HL-60 (cell line): ENCODE data around the gene CFAP206.

Experiments used
- GABPA ChIP-seq: IDR thresholded peaks from 2 replicates; pipeline ENCODE4 v1.6.1; 2012; ENCODE audit warnings: low read depth
- POLR2AphosphoS5 ChIP-seq: IDR thresholded peaks from 2 replicates; pipeline ENCODE4 v1.6.1; 2012; ENCODE audit warnings: low read depth
- TF ChIP-seq, protein P1 (sequence below): IDR thresholded peaks from one replicate; pipeline ENCODE4 v1.5.1; 2011; ENCODE audit warnings: low read length, control low read depth, inconsistent platforms; ENCODE audit not compliant: insufficient read depth
- TF ChIP-seq, protein P2 (sequence below): IDR thresholded peaks from 2 replicates; pipeline ENCODE4 v1.6.1; 2012; ENCODE audit warnings: low read depth; ENCODE audit not compliant: insufficient replicate concordance

DNA sequence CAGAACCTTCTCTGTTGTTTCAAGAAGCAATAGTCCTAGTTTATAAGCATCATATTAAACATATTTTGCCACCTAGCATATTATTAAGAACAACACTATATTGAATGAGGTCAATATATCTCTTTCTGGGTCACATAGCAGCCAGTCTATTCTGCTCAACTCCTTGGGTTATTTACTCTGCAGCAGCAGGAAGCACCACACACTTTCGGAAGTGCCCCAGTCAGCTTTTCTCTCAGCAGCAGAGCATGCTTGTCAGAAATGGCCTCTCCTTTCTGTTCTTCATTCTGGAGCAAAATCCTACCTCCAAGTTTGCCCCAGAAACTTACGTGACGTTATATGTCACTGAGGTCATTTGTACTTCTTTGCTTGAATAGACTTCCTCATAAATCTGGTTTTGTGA lies 22.7 kb downstream of the CFAP206 start:
- TF ChIP-seq, protein P1, sequence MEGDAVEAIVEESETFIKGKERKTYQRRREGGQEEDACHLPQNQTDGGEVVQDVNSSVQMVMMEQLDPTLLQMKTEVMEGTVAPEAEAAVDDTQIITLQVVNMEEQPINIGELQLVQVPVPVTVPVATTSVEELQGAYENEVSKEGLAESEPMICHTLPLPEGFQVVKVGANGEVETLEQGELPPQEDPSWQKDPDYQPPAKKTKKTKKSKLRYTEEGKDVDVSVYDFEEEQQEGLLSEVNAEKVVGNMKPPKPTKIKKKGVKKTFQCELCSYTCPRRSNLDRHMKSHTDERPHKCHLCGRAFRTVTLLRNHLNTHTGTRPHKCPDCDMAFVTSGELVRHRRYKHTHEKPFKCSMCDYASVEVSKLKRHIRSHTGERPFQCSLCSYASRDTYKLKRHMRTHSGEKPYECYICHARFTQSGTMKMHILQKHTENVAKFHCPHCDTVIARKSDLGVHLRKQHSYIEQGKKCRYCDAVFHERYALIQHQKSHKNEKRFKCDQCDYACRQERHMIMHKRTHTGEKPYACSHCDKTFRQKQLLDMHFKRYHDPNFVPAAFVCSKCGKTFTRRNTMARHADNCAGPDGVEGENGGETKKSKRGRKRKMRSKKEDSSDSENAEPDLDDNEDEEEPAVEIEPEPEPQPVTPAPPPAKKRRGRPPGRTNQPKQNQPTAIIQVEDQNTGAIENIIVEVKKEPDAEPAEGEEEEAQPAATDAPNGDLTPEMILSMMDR, result no peak
- TF ChIP-seq POLR2AphosphoS5 (no peak), GABPA (no peak)
- TF ChIP-seq, protein P2, sequence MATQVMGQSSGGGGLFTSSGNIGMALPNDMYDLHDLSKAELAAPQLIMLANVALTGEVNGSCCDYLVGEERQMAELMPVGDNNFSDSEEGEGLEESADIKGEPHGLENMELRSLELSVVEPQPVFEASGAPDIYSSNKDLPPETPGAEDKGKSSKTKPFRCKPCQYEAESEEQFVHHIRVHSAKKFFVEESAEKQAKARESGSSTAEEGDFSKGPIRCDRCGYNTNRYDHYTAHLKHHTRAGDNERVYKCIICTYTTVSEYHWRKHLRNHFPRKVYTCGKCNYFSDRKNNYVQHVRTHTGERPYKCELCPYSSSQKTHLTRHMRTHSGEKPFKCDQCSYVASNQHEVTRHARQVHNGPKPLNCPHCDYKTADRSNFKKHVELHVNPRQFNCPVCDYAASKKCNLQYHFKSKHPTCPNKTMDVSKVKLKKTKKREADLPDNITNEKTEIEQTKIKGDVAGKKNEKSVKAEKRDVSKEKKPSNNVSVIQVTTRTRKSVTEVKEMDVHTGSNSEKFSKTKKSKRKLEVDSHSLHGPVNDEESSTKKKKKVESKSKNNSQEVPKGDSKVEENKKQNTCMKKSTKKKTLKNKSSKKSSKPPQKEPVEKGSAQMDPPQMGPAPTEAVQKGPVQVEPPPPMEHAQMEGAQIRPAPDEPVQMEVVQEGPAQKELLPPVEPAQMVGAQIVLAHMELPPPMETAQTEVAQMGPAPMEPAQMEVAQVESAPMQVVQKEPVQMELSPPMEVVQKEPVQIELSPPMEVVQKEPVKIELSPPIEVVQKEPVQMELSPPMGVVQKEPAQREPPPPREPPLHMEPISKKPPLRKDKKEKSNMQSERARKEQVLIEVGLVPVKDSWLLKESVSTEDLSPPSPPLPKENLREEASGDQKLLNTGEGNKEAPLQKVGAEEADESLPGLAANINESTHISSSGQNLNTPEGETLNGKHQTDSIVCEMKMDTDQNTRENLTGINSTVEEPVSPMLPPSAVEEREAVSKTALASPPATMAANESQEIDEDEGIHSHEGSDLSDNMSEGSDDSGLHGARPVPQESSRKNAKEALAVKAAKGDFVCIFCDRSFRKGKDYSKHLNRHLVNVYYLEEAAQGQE, result no peak
